ENCODE measurements around the gene HYOU1.

DNA sequence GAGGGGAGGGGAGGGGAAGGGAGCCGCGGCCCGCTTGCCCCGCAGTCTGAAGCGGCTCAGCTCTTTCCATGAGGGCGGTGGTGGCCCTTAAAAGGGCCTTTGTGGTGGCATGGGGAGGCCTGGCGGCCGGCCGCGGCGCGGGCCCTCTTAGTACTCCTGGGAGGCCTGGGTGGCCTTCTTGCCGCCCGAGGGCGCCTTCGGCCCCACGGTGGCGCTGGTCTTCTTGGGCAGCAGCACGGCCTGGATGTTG lies 37.7 kb upstream of the HYOU1 start:
- TF ChIP-seq POLR2AphosphoS5 (IDR thresholded peaks at IDR 0.05; ENCODE audit: low read depth, low read length) (no peak), TAF1 (IDR thresholded peaks at IDR 0.05; ENCODE audit: borderline replicate concordance, insufficient read depth, low read length) (no peak), FOXP2 (optimal IDR thresholded peaks at IDR 0.05; ENCODE audit: borderline replicate concordance, extremely low read depth, extremely low read length, insufficient read depth) (no peak)
- TF ChIP-seq, protein P1, sequence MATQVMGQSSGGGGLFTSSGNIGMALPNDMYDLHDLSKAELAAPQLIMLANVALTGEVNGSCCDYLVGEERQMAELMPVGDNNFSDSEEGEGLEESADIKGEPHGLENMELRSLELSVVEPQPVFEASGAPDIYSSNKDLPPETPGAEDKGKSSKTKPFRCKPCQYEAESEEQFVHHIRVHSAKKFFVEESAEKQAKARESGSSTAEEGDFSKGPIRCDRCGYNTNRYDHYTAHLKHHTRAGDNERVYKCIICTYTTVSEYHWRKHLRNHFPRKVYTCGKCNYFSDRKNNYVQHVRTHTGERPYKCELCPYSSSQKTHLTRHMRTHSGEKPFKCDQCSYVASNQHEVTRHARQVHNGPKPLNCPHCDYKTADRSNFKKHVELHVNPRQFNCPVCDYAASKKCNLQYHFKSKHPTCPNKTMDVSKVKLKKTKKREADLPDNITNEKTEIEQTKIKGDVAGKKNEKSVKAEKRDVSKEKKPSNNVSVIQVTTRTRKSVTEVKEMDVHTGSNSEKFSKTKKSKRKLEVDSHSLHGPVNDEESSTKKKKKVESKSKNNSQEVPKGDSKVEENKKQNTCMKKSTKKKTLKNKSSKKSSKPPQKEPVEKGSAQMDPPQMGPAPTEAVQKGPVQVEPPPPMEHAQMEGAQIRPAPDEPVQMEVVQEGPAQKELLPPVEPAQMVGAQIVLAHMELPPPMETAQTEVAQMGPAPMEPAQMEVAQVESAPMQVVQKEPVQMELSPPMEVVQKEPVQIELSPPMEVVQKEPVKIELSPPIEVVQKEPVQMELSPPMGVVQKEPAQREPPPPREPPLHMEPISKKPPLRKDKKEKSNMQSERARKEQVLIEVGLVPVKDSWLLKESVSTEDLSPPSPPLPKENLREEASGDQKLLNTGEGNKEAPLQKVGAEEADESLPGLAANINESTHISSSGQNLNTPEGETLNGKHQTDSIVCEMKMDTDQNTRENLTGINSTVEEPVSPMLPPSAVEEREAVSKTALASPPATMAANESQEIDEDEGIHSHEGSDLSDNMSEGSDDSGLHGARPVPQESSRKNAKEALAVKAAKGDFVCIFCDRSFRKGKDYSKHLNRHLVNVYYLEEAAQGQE (IDR thresholded peaks at IDR 0.05; ENCODE audit: insufficient read depth in 1 of 2, low read depth in 2 of 2, low read length in 2 of 2), result no peak

All from PFSK-1 (cell line).